Upper lobe of left lung (tissue), 6 donors: ENCODE measurements around the gene DIP2C. TPM values are rescaled to one million over a fixed set of nuclear protein-coding genes. Genes with fewer than 3 reads are reported as not detected.

Experiments used
- ATAC-seq, 2 donors: fragments of 200-7000 bp; cut with Tn5 transposase; one replicate each; pipeline ENCODE4 v1.9.1; 2022; ENCODE audit warnings: mild to moderate bottlenecking in 2 of 2, moderate library complexity in 2 of 2; ENCODE audit not compliant: low FRiP score in 2 of 2
- DNase-seq, 2 donors: peaks; one replicate each; pipeline ENCODE4 v3.0.0-alpha.2; 2019 to 2020
- H3K27ac ChIP-seq, 4 donors: fragments of 200-600 bp; sonication (generic); one replicate each; pipeline ENCODE4 v1.5.1; 2016 to 2019
- H3K27me3 ChIP-seq, 4 donors: fragments of 200-600 bp; sonication (generic); one replicate each; pipeline ENCODE4 v1.5.1; 2017 to 2019
- H3K36me3 ChIP-seq, 4 donors: fragments of 200-600 bp; sonication (generic); one replicate each; pipeline ENCODE4 v1.5.1; 2016 to 2019
- H3K4me1 ChIP-seq, 4 donors: fragments of 200-600 bp; sonication (generic); one replicate each; pipeline ENCODE4 v1.5.1; 2018 to 2019
- H3K4me3 ChIP-seq, 4 donors: fragments of 200-600 bp; sonication (generic); one replicate each; pipeline ENCODE4 v1.5.1; 2017 to 2019; ENCODE audit warnings: mild to moderate bottlenecking in 2 of 4, moderate library complexity in 1 of 4
- H3K9me3 ChIP-seq, 4 donors: fragments of 200-600 bp; sonication (generic); one replicate each; pipeline ENCODE4 v1.5.1; 2018 to 2019
- CTCF ChIP-seq, 6 experiments: fragments of 450-650 bp in 4 of 6; fragments of 200-600 bp in 2 of 6; sonication (generic) in 2 of 6; IDR thresholded peaks; one replicate each; pipeline ENCODE4 v1.5.1; 2016 to 2019; ENCODE audit warnings: antibody characterized with exemption in 6 of 6
- EP300 ChIP-seq, 4 donors: sonication (generic); formaldehyde crosslinking; IDR thresholded peaks; one replicate each; pipeline ENCODE4 v1.5.1; 2017; ENCODE audit warnings: antibody characterized with exemption in 4 of 4, control low read depth in 2 of 4
- POLR2A ChIP-seq, 4 donors: fragments of 450-650 bp; IDR thresholded peaks; one replicate each; pipeline ENCODE4 v1.5.1; 2016 to 2017; ENCODE audit warnings: antibody characterized with exemption in 4 of 4, mild to moderate bottlenecking in 2 of 4
- POLR2AphosphoS5 ChIP-seq, 2 donors: sonication (generic); formaldehyde crosslinking; IDR thresholded peaks; one replicate each; pipeline ENCODE4 v1.5.1; 2017; ENCODE audit warnings: antibody characterized with exemption in 2 of 2
- WGBS, 2 donors: methylation state at CpG; one replicate each; pipeline ENCODE4 v1.1.5; 2017 to 2018; 5-methylcytosine and 5-hydroxymethylcytosine counted together
- total RNA-seq, 6 donors: library from RNA; depleted of rRNA in 4 of 6; stranded (reverse); fragments of >200 nt in 4 of 6; gene quantifications; one replicate each; pipeline versions ENCODE4 v1.1.0 to v1.2.1, GENCODE V29; 2016 to 2021
- donor health status: DM: no; HTN: no; CAD: no; lungs with moderate emphysema.
- donor health status: DM: no; HTN: yes; CAD: no; lungs with severe emphysema.

Gene DIP2C
- total RNA-seq, 6 donors from 2014 or later, result 11.6 to 32.5 (median 14.7) TPM

DNA sequence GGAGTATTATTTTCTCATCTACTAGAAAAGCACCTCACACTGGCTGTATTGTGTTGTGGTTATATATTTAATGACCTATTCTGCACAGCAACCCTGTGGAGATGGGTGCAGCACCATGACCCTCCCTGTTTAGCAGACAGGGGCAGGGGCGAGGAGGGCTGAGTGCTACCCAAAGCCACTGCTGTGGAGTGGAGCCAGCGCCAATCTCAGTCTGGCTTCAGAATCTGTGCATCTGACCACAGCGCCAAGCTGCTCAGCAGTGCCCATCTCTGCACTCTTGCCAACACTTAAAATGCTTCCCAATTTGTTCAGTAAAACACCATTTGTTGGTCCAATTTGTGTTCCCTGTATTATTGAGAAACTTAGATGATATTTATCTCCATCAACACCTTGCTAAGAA lies 315.1 kb downstream of the DIP2C start:
- Histone ChIP-seq H3K36me3 (peaks cover 0 to 17% (median under 1%) of the 10 kb centered on the region in 4 donors), H3K9me3 (no peaks in the 10 kb centered on the region), H3K27ac (no peak overlapping the region), H3K27me3 (no peaks in the 10 kb centered on the region), H3K4me1 (peaks cover 0 to 5% (median 3%) of the 10 kb centered on the region in 4 donors), H3K4me3 (no peak overlapping the region)
- 94 to 100% methylated on average over 3 of the region's 3 CpGs for WGBS, 2 donors
- TF ChIP-seq EP300 (IDR thresholded peaks at IDR 0.05) (no peak), POLR2A (IDR thresholded peaks at IDR 0.05) (no peak), CTCF (IDR thresholded peaks at IDR 0.05) (no peak), POLR2AphosphoS5 (IDR thresholded peaks at IDR 0.05) (no peak)
- ATAC-seq (no peak), DNase-seq (no peak)

DNA sequence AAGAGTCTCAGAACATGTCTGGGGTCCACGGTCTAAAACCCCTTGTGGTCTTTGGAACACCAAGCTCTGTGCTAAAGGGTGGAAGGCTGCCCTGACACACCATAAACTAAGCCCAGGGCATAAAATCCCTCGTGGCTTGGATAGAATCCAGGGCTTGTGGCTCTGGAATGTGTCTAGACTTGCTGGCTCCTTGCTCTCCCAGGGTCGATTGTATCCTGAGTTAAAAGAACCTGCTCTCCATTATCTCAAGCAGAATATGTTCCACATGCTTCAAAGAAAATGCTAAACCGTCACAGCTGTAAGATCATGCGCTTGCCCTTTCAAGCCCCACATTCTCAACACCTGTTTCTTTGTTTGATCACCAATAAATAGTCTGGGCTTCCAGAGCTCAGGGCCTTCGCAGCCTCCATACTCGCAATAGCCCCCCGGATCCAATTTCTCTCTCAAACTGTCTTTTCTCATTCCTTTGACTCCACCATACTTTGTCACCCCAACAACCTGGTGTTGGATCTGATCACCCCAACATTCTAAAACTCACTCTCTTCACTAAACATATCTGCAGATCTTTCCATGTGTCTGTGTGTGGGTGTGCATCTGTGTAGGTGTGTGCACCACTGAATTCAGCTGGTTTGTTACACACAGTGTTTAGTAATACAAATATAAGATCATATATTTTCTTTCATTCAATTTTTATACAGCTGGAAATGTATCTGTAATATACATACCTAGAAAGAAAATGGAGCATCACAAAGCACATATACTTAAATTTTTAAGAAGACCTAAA lies 315.8 kb downstream of the DIP2C start:
- Histone ChIP-seq H3K36me3 (peaks cover 0 to 20% (median 2%) of the 10 kb centered on the region in 4 donors), H3K4me3 (no peak overlapping the region), H3K27ac (no peak overlapping the region), H3K27me3 (no peaks in the 10 kb centered on the region), H3K9me3 (no peaks in the 10 kb centered on the region), H3K4me1 (peaks cover 0 to 5% (median 3%) of the 10 kb centered on the region in 4 donors)
- DNase-seq (no peak), ATAC-seq (no peak)
- 58 to 60% methylated on average over 8 of the region's 8 CpGs for WGBS, 2 donors
- no peak for TF ChIP-seq POLR2A (IDR thresholded peaks at IDR 0.05)
- TF ChIP-seq EP300 (IDR thresholded peaks at IDR 0.05), result no peak
- no peak for TF ChIP-seq CTCF (IDR thresholded peaks at IDR 0.05)
- TF ChIP-seq POLR2AphosphoS5 (IDR thresholded peaks at IDR 0.05), result no peak

DNA sequence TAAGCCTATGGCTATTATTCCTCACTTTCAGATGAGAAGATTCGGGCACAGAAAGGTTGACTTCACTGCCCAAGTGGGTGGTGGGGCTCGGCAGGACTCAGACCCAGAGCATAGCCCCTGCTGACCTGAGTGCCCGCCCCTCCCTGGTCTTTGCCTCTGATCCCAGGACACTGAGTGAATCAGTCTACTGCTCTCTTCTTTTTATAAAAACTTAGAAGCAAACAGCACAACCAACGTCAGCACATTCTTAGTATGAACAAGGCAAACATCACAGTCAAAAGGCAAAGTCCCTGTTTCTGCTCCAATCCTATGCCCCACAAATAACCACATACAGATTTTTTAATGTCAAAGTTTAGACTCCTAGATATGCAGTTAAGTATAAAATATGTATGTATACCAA lies 316.5 kb downstream of the DIP2C start:
- ATAC-seq (peak in 1 of 2 donors; percentile 34), DNase-seq (no peak)
- H3K27me3 ChIP-seq, result no peaks in the 10 kb centered on the region
- no peak overlapping the region for H3K27ac ChIP-seq
- H3K9me3 ChIP-seq, result no peaks in the 10 kb centered on the region
- TF ChIP-seq EP300 (IDR thresholded peaks at IDR 0.05), result no peak
- no peak for TF ChIP-seq CTCF (IDR thresholded peaks at IDR 0.05)
- no peak for TF ChIP-seq POLR2A (IDR thresholded peaks at IDR 0.05)
- TF ChIP-seq POLR2AphosphoS5 (IDR thresholded peaks at IDR 0.05), result no peak
- no peak overlapping the region for H3K4me3 ChIP-seq
- WGBS, 2 donors, result 74 to 82% methylated on average over 4 of the region's 4 CpGs
- peaks cover 0 to 5% (median 3%) of the 10 kb centered on the region in 4 donors for H3K4me1 ChIP-seq
- peaks cover 0 to 27% (median 5%) of the 10 kb centered on the region in 4 donors for H3K36me3 ChIP-seq

DNA sequence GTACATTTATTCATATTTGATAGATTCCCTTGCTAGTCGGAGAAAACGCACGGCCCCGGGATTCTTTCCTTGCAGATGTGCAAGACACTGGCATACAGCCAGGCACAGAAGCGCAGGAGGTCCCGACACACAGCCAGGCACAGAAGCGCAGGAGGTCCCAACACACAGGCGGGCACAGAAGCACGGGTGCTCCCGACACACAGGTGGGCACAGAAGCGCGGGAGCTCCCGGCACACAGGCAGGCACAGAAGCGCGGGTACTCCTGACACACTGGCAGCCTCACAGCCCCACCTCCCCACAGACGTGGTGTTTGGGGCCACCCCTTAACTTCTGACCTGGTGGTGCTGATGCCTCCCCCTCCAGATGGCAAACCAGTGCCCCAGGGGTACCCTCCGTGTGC lies 316.9 kb downstream of the DIP2C start:
- Histone ChIP-seq H3K9me3 (no peaks in the 10 kb centered on the region), H3K27me3 (no peaks in the 10 kb centered on the region), H3K36me3 (peaks cover 0 to 27% (median 6%) of the 10 kb centered on the region in 4 donors), H3K4me1 (peaks cover 0 to 5% (median 3%) of the 10 kb centered on the region in 4 donors), H3K27ac (no peak overlapping the region), H3K4me3 (no peak overlapping the region)
- DNase-seq (peak in 1 of 2 donors; percentile 44), ATAC-seq (no peak)
- 83 to 86% methylated on average over 15 to 17 of the region's 17 CpGs for WGBS, 2 donors
- TF ChIP-seq CTCF (IDR thresholded peaks at IDR 0.05) (no peak), EP300 (IDR thresholded peaks at IDR 0.05) (no peak), POLR2A (IDR thresholded peaks at IDR 0.05) (no peak)
